OCI-LY1 (cell line): ENCODE results near the gene P2RY4.
"Not testable (repeated sequence)": the region's sequence is repeated elsewhere in the genome, so short reads cannot be mapped to it uniquely, and the experiment has no call there.

Source experiments
- H2AFZ ChIP-seq: fragments of 200-600 bp; sonication (generic), shearing (Covaris generic); 2 replicates; pipeline ENCODE4 v1.6.0; 2014; ENCODE audit warnings: antibody characterized with exemption, mild to moderate bottlenecking, low read length
- H3F3A ChIP-seq: fragments of 200-600 bp; sonication (generic), shearing (Covaris generic); 2 replicates; pipeline ENCODE4 v1.6.0; 2014; ENCODE audit warnings: mild to moderate bottlenecking, antibody characterized with exemption, low read length, moderate library complexity; ENCODE audit not compliant: insufficient read depth
- H3K27ac ChIP-seq: fragments of 200-600 bp; sonication (generic); 2 replicates; pipeline ENCODE4 v1.5.1; 2014; ENCODE audit warnings: low read length, mixed run types, mild to moderate bottlenecking, low read depth; ENCODE audit not compliant: poor library complexity, severe bottlenecking
- H3K27me3 ChIP-seq: fragments of 200-600 bp; sonication (generic); 2 replicates; pipeline ENCODE4 v1.6.0; 2014; ENCODE audit warnings: antibody characterized with exemption, mild to moderate bottlenecking, low read length, moderate library complexity; ENCODE audit not compliant: insufficient read depth
- H3K36me3 ChIP-seq: fragments of 200-600 bp; sonication (generic); 2 replicates; pipeline ENCODE4 v1.6.1; 2014; ENCODE audit warnings: mild to moderate bottlenecking, antibody characterized with exemption, low read length, moderate library complexity, mixed read lengths; ENCODE audit not compliant: insufficient read depth
- H3K4me1 ChIP-seq: fragments of 200-600 bp; sonication (generic); 2 replicates; pipeline ENCODE4 v1.5.1; 2014; ENCODE audit warnings: mild to moderate bottlenecking, low read length, moderate library complexity; ENCODE audit not compliant: insufficient read depth, severe bottlenecking
- H3K4me2 ChIP-seq: fragments of 200-600 bp; sonication (generic), shearing (Covaris generic); 2 replicates; pipeline ENCODE4 v1.6.1; 2014; ENCODE audit warnings: low read length
- H3K4me3 ChIP-seq: fragments of 200-600 bp; sonication (generic); 2 replicates; pipeline ENCODE4 v1.5.1; 2014; ENCODE audit warnings: low read length, low read depth, mild to moderate bottlenecking, mixed read lengths; ENCODE audit not compliant: poor library complexity, severe bottlenecking
- H3K79me2 ChIP-seq: fragments of 200-600 bp; shearing (Covaris generic); 2 replicates; pipeline ENCODE4 v1.6.1; 2016; ENCODE audit warnings: mixed run types, low read length, mixed read lengths; ENCODE audit not compliant: insufficient read depth
- H3K9ac ChIP-seq: fragments of 200-600 bp; sonication (generic), shearing (Covaris generic); 2 replicates; pipeline ENCODE4 v1.6.1; 2014; ENCODE audit warnings: mild to moderate bottlenecking, low read length, mixed read lengths
- H3K9me2 ChIP-seq: fragments of 200-600 bp; sonication (generic), shearing (Covaris generic); 2 replicates; pipeline ENCODE4 v1.6.1; 2014; ENCODE audit warnings: low read depth, mild to moderate bottlenecking, low read length, mixed read lengths
- H3K9me3 ChIP-seq: fragments of 200-600 bp; shearing (Covaris generic); 2 replicates; pipeline ENCODE4 v1.6.1; 2014; ENCODE audit warnings: low read length, mixed read lengths
- H4K20me1 ChIP-seq: fragments of 200-600 bp; sonication (generic), shearing (Covaris generic); 2 replicates; pipeline ENCODE4 v1.6.0; 2016; ENCODE audit warnings: mild to moderate bottlenecking, low read length; ENCODE audit not compliant: insufficient read depth
- EZH2 ChIP-seq: fragments of 200-600 bp; sonication (generic), shearing (Covaris generic); IDR thresholded peaks from 2 replicates; pipeline ENCODE4 v1.8.0; 2017; ENCODE audit warnings: borderline replicate concordance, mixed run types, mild to moderate bottlenecking, antibody characterized with exemption, low read length, moderate library complexity, mixed read lengths
- TF ChIP-seq, protein P1 (sequence below): fragments of 200-600 bp; sonication (generic), shearing (Covaris generic); IDR thresholded peaks from 2 replicates; pipeline ENCODE4 v1.5.1; 2017; ENCODE audit warnings: mild to moderate bottlenecking, antibody characterized with exemption, low read length, moderate library complexity, mixed read lengths

Gene P2RY4

DNA sequence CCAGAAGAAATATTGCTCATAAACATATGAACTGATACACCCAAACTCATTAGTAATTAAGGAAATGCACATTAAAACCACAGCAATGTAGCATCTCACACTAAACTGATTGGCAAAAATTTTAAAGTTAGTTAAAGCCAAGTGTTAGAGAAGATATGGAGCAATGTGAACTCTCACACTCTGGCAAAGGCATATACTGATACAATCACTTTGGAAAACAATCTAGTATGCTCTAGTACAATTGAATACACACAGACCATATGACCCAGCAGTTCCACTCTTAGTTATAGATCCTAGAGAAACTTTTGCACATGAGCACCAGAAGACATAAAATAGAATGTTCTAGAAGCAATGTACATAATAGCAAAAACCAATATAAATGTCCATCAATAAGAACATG, 34.0 kb downstream of the P2RY4 start:
- H3K27me3 ChIP-seq: no peaks in the 10 kb centered on the region
- H3K27ac ChIP-seq: no peak overlapping the region
- H2AFZ ChIP-seq: no peak overlapping the region
- H3K9me3 ChIP-seq: no peaks in the 10 kb centered on the region
- no peaks in the 10 kb centered on the region for H3K4me1 ChIP-seq
- no peaks in the 10 kb centered on the region for H4K20me1 ChIP-seq
- H3K4me2 ChIP-seq: no peak overlapping the region
- no peaks in the 10 kb centered on the region for H3F3A ChIP-seq
- no peaks in the 10 kb centered on the region for H3K36me3 ChIP-seq
- no peaks in the 10 kb centered on the region for H3K9me2 ChIP-seq
- no peak overlapping the region for H3K4me3 ChIP-seq
- no peak overlapping the region for H3K9ac ChIP-seq
- TF ChIP-seq, protein P1, sequence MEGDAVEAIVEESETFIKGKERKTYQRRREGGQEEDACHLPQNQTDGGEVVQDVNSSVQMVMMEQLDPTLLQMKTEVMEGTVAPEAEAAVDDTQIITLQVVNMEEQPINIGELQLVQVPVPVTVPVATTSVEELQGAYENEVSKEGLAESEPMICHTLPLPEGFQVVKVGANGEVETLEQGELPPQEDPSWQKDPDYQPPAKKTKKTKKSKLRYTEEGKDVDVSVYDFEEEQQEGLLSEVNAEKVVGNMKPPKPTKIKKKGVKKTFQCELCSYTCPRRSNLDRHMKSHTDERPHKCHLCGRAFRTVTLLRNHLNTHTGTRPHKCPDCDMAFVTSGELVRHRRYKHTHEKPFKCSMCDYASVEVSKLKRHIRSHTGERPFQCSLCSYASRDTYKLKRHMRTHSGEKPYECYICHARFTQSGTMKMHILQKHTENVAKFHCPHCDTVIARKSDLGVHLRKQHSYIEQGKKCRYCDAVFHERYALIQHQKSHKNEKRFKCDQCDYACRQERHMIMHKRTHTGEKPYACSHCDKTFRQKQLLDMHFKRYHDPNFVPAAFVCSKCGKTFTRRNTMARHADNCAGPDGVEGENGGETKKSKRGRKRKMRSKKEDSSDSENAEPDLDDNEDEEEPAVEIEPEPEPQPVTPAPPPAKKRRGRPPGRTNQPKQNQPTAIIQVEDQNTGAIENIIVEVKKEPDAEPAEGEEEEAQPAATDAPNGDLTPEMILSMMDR: no peak
- TF ChIP-seq EZH2: no peak
- H3K79me2 ChIP-seq: no peaks in the 10 kb centered on the region

DNA sequence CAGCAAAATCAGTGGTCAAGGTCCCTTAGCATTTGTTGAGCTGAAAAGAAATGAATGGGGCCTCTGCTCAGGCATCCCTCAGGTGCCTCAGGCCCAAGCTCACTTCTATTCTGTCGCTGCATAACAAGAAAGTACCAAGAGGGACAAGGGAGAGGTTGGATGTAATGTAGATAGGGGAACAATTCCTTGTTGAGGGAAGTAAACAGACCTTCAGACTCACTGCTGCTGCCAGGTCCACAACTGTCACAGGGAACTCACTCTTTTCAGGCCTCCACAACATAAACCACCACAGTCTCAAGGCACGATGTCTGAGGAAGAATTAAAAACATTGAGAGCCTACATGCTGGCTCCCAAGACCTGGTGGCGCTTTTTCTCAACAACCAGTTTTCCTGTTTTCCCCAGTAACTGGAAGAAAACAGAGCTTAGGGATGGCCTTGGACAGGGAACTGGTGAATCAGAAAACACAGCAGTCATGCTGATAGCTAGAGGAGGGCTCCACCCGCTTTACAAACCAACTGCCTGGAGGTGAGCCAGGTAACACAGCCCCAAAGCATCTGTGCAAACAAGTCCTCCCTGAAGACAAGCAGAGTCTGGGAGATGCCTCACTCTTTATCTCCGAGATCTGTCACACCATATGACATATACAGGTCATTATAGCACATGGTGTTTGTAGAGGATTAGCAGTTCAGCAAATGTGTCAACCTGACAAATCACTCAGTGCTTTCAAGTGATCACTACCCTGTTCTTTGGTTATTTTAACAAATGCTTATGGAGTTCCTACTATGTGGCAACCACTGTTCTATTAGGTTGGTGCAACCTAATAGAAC, 39.9 kb downstream of the P2RY4 start:
- no peaks in the 10 kb centered on the region for H3K36me3 ChIP-seq
- H3F3A ChIP-seq: no peaks in the 10 kb centered on the region
- no peaks in the 10 kb centered on the region for H3K9me3 ChIP-seq
- H3K9me2 ChIP-seq: no peaks in the 10 kb centered on the region
- TF ChIP-seq, protein P1: no peak
- TF ChIP-seq EZH2: no peak
- no peaks in the 10 kb centered on the region for H3K79me2 ChIP-seq
- no peaks in the 10 kb centered on the region for H3K27me3 ChIP-seq
- no peak overlapping the region for H3K4me3 ChIP-seq
- H3K4me2 ChIP-seq: no peak overlapping the region
- no peak overlapping the region for H3K9ac ChIP-seq
- H3K4me1 ChIP-seq: no peaks in the 10 kb centered on the region
- no peak overlapping the region for H3K27ac ChIP-seq
- H2AFZ ChIP-seq: no peak overlapping the region
- H4K20me1 ChIP-seq: no peaks in the 10 kb centered on the region

DNA sequence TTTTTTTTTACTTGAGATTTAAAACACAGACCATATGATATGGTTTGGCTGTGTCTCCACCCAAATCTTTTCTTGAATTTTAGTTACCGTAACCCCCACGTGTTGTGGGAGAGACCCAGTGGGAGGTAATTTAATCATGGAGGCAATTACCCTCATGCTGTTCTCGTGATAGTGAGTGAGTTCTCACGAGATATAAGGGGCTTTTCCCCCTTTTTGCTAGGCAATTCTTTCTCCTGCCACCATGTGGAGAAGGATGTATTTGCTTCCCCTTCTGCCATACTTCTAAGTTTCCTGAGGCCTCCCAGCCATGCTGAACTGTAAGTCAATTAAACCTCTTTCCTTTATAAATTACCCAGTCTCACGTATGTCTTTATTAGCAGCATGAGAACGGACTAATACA, 50.4 kb downstream of the P2RY4 start:
- not testable (repeated sequence) for H3K4me3 ChIP-seq, H3K36me3 ChIP-seq, H3K4me1 ChIP-seq, H3K27me3 ChIP-seq, H3K79me2 ChIP-seq, H3K9me2 ChIP-seq, H3F3A ChIP-seq, H3K4me2 ChIP-seq, H3K27ac ChIP-seq, H2AFZ ChIP-seq, H3K9me3 ChIP-seq, H3K9ac ChIP-seq, H4K20me1 ChIP-seq

DNA sequence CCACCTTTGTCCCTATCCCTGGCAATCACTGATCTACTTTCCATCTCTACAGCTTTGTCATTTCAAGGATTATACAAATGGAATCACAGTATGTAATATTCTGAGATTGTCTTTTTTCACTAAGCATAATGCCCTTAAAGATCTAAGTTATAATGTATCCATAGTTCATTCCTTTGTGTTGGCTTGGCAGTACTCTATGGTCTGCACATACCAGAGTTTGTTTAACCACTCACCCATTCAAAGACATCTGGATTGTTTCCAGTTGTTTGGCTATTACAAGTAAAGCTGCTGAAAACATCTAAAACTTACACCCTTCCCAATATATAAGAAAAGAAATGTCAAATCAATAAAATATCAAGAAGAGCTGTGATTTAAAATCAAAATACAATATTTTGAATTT, 51.5 kb downstream of the P2RY4 start:
- no peak for TF ChIP-seq EZH2
- H2AFZ ChIP-seq: no peak overlapping the region

More for the DNA sequence above, 51.5 kb downstream of the P2RY4 start:
- H3K9me3 ChIP-seq: no peaks in the 10 kb centered on the region
- no peaks in the 10 kb centered on the region for H4K20me1 ChIP-seq
- H3K4me1 ChIP-seq: no peaks in the 10 kb centered on the region
- H3K4me3 ChIP-seq: no peak overlapping the region
- H3K4me2 ChIP-seq: no peak overlapping the region
- H3F3A ChIP-seq: no peaks in the 10 kb centered on the region
- H3K79me2 ChIP-seq: no peaks in the 10 kb centered on the region
- H3K9ac ChIP-seq: no peak overlapping the region
- H3K9me2 ChIP-seq: no peaks in the 10 kb centered on the region
- H3K27me3 ChIP-seq: no peaks in the 10 kb centered on the region
- H3K36me3 ChIP-seq: no peaks in the 10 kb centered on the region
- H3K27ac ChIP-seq: no peak overlapping the region
